AG04449 (cell line): ENCODE data around the gene THRA.
"Not testable (repeated sequence)": the region's sequence is repeated elsewhere in the genome, so short reads cannot be mapped to it uniquely, and the experiment has no call there.

Source experiments
- CTCF ChIA-PET: fragments of 350-600 bp; formaldehyde crosslinking; extraction: SDS; loops from one replicate; lab custom pipeline; 2021; ENCODE audit warnings: antibody characterized with exemption; lab: Yijun Ruan, JAX
- POLR2A ChIA-PET: fragments of 400-600, 350-600 bp; formaldehyde crosslinking; extraction: SDS; loops from one replicate; lab custom pipeline; 2020; ENCODE audit warnings: antibody characterized with exemption, inconsistent platforms; lab: Yijun Ruan, JAX
- DNase-seq: peaks from one replicate; pipeline ENCODE4 v3.0.0-alpha.2; 2010; ENCODE audit warnings: low read depth, low spot score
- H3K4me3 ChIP-seq: 2 replicates; pipeline ENCODE4 v1.5.1; 2011; ENCODE audit warnings: low read depth, mild to moderate bottlenecking, control low read depth, low read length
- CTCF ChIP-seq: IDR thresholded peaks from one replicate; pipeline ENCODE4 v1.5.1; 2011; ENCODE audit warnings: mild to moderate bottlenecking, moderate library complexity, low read length, control low read depth, inconsistent platforms; ENCODE audit not compliant: insufficient read depth; ENCODE audit errors: missing control alignments

Gene THRA

GRCh38 chr17:40139566-40140058 is 76.8 kb downstream of the THRA start:
- peak overlapping the region; percentile 57 for H3K4me3 ChIP-seq
- no peak for DNase-seq
- ChIA-PET CTCF (interaction anchor here (1.0 to 4.4 kb wide), 9 partner anchors 9 to 155 kb away, joined by 3 to 26 read pairs (median 6); partner anchors contain the start of gene WIPF2), POLR2A (interaction anchor here (0.8 to 2.9 kb wide), 11 partner anchors 11 to 182 kb away, joined by 3 to 18 read pairs (median 7); partner anchors contain the start of gene NR1D1)
- TF ChIP-seq CTCF = no peak

- not testable (repeated sequence) for H3K4me3 ChIP-seq, DNase-seq
- ChIA-PET CTCF (interaction anchor here (0.9 to 1.5 kb wide), 3 partner anchors 10 to 32 kb away, joined by 3 to 9 read pairs (median 3); no protein-coding TSS in a partner anchor), POLR2A (interaction anchor here (0.7 kb wide), 1 partner anchor 29 kb away, joined by 3 read pairs; no protein-coding TSS in a partner anchor)
Observed at GRCh38 chr17:40143166-40143565, 80.4 kb downstream of the THRA start.
